ENCODE results near the gene COL4A6. TPM values are rescaled to one million over a fixed set of nuclear protein-coding genes. Genes with fewer than 3 reads are reported as not detected.

The COL4A6 gene
- total and polyA plus RNA-seq, 2 donors (not counting 3 experiments of a cell fraction or from before 2014, with no cell fraction given) = 0.49 to 0.62 TPM

DNA sequence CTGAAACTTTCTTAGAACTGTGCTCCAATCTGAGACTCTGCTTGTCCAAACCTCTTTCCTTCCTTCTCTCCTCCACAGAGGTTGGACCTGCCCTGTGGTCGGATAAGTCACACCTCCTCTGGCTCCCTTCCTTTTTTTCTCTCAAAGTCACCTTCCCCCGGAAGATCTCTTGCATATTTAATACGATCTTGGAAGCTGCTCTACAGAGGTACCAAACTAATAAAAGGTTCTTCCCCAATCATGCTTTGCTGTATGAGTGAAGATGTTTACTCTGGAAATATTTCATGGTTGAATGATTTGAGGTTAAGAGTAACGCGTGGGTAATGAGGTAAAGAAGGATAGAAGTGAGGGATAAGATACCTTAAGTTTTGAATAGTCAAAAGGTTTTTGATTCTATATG, 180.7 kb downstream of the COL4A6 start:
- no peaks in the 10 kb centered on the region for H3K36me3 ChIP-seq (ENCODE audit: control insufficient read depth in 2 of 2, extremely low read depth in 1 of 2, insufficient read depth in 2 of 2, low read length in 2 of 2)
- H3K9ac ChIP-seq (replicated peaks; ENCODE audit: extremely low read depth, insufficient read depth, low read length) = no peak overlapping the region
- H3K4me2 ChIP-seq (ENCODE audit: insufficient read depth, low read length) = no peak overlapping the region
- no peaks in the 10 kb centered on the region for H3K9me1 ChIP-seq (replicated peaks; ENCODE audit: control insufficient read depth, extremely low read depth, insufficient read depth, low read length)
- H3K27ac ChIP-seq (ENCODE audit: insufficient read depth, low read depth, low read length) = no peak overlapping the region
- BruUV-seq (replicated peaks) = no TSS peak
- ChIA-PET CTCF (no interaction called here), POLR2A (no interaction called here)
- no peaks in the 10 kb centered on the region for H3K4me1 ChIP-seq (ENCODE audit: control insufficient read depth, extremely low read depth, insufficient read depth, low read length)
- no peaks in the 10 kb centered on the region for H3K79me2 ChIP-seq (ENCODE audit: control insufficient read depth, insufficient read depth, low read length)
- no peaks in the 10 kb centered on the region for H3K27me3 ChIP-seq (ENCODE audit: control insufficient read depth in 2 of 2, insufficient read depth in 2 of 2, low read length in 2 of 2)
- intact Hi-C loops (cut with micrococcal nuclease) = no loop called here
- no peak overlapping the region for H2AFZ ChIP-seq (ENCODE audit: low read depth, low read length)
- H4K20me1 ChIP-seq (replicated peaks; ENCODE audit: control insufficient read depth, extremely low read depth, insufficient read depth, low read length) = no peaks in the 10 kb centered on the region
- DNase-seq (ENCODE audit: low read depth, low spot score) (no peak), FAIRE-seq (no peak)
- no peaks in the 10 kb centered on the region for H3K9me3 ChIP-seq (replicated peaks; ENCODE audit: control insufficient read depth, insufficient read depth, low read length)
- dilution Hi-C loops (cut with MboI; ENCODE audit: extremely low pct_ligation_motif_present, low sequenced_read_pairs) = no loop called here
- TF ChIP-seq EZH2 (IDR thresholded peaks at IDR 0.05; ENCODE audit: borderline replicate concordance, low read depth, low read length, severe bottlenecking) (no peak), POLR2AphosphoS5 (IDR thresholded peaks at IDR 0.05; ENCODE audit: insufficient read depth, low read depth, low read length) (no peak)
- H3K4me3 ChIP-seq (replicated peaks in 1 of 3; ENCODE audit: insufficient read depth in 1 of 3, low read depth in 1 of 3, low read length in 3 of 3) = no peak overlapping the region

DNA sequence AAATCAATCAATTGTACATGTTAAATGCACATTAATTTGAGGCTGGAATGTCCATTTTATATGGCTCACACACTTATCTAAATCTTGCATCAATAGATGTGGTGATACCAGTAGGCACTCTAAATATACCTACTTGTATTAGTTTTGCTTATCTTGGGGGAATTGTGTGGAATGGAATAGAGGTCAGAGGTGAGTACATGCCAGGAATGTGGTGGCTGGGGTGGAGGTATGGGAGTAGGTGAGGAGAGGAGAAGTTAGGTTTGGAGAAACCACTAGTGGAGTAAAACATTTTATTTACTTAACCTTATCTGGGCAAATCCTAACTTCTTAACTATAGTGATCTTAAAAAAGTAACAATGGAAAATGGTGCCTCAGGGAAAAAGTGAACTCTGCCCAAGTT, 183.6 kb downstream of the COL4A6 start:
- dilution Hi-C loops (cut with MboI; ENCODE audit: extremely low pct_ligation_motif_present, low sequenced_read_pairs) (no loop called here), intact Hi-C loops (cut with micrococcal nuclease) (no loop called here)
- no TSS peak for BruUV-seq (replicated peaks)
- Histone ChIP-seq H2AFZ (ENCODE audit: low read depth, low read length) (no peak overlapping the region), H3K79me2 (ENCODE audit: control insufficient read depth, insufficient read depth, low read length) (no peaks in the 10 kb centered on the region), H3K9ac (replicated peaks; ENCODE audit: extremely low read depth, insufficient read depth, low read length) (no peak overlapping the region), H3K4me2 (ENCODE audit: insufficient read depth, low read length) (no peak overlapping the region), H3K9me1 (replicated peaks; ENCODE audit: control insufficient read depth, extremely low read depth, insufficient read depth, low read length) (no peaks in the 10 kb centered on the region), H3K27me3 (ENCODE audit: control insufficient read depth in 2 of 2, insufficient read depth in 2 of 2, low read length in 2 of 2) (no peaks in the 10 kb centered on the region), H3K27ac (ENCODE audit: insufficient read depth, low read depth, low read length) (no peak overlapping the region), H3K4me1 (ENCODE audit: control insufficient read depth, extremely low read depth, insufficient read depth, low read length) (no peaks in the 10 kb centered on the region), H3K36me3 (ENCODE audit: control insufficient read depth in 2 of 2, extremely low read depth in 1 of 2, insufficient read depth in 2 of 2, low read length in 2 of 2) (no peaks in the 10 kb centered on the region), H3K9me3 (replicated peaks; ENCODE audit: control insufficient read depth, insufficient read depth, low read length) (no peaks in the 10 kb centered on the region), H3K4me3 (replicated peaks in 1 of 3; ENCODE audit: insufficient read depth in 1 of 3, low read depth in 1 of 3, low read length in 3 of 3) (no peak overlapping the region), H4K20me1 (replicated peaks; ENCODE audit: control insufficient read depth, extremely low read depth, insufficient read depth, low read length) (no peaks in the 10 kb centered on the region)
- ChIA-PET CTCF (no interaction called here), POLR2A (no interaction called here)
- TF ChIP-seq, protein P1, sequence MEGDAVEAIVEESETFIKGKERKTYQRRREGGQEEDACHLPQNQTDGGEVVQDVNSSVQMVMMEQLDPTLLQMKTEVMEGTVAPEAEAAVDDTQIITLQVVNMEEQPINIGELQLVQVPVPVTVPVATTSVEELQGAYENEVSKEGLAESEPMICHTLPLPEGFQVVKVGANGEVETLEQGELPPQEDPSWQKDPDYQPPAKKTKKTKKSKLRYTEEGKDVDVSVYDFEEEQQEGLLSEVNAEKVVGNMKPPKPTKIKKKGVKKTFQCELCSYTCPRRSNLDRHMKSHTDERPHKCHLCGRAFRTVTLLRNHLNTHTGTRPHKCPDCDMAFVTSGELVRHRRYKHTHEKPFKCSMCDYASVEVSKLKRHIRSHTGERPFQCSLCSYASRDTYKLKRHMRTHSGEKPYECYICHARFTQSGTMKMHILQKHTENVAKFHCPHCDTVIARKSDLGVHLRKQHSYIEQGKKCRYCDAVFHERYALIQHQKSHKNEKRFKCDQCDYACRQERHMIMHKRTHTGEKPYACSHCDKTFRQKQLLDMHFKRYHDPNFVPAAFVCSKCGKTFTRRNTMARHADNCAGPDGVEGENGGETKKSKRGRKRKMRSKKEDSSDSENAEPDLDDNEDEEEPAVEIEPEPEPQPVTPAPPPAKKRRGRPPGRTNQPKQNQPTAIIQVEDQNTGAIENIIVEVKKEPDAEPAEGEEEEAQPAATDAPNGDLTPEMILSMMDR (IDR thresholded peaks at IDR 0.05; ENCODE audit: extremely low read depth in 1 of 2, insufficient read depth in 1 of 2, low read depth in 1 of 2, low read length in 2 of 2) = no peak
- TF ChIP-seq MYC (IDR thresholded peaks at IDR 0.05; ENCODE audit: low read depth, low read length) = no peak
- TF ChIP-seq GATA2 (IDR thresholded peaks at IDR 0.05; ENCODE audit: insufficient read depth, insufficient read length, low read depth, low read length) = no peak
- no peak for TF ChIP-seq EZH2 (IDR thresholded peaks at IDR 0.05; ENCODE audit: borderline replicate concordance, low read depth, low read length, severe bottlenecking)
- no peak for TF ChIP-seq POLR2AphosphoS5 (IDR thresholded peaks at IDR 0.05; ENCODE audit: insufficient read depth, low read depth, low read length)
- TF ChIP-seq, protein P2, sequence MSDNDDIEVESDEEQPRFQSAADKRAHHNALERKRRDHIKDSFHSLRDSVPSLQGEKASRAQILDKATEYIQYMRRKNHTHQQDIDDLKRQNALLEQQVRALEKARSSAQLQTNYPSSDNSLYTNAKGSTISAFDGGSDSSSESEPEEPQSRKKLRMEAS (IDR thresholded peaks at IDR 0.05; ENCODE audit: insufficient read depth, insufficient read length) = no peak
- TF ChIP-seq FOS (IDR thresholded peaks at IDR 0.05; ENCODE audit: borderline replicate concordance, insufficient read depth, low read length) = no peak
- TF ChIP-seq POLR2A (IDR thresholded peaks at IDR 0.05; ENCODE audit: low read depth, low read length) = no peak
- no peak for TF ChIP-seq JUN (IDR thresholded peaks at IDR 0.05; ENCODE audit: borderline replicate concordance, insufficient read depth, insufficient read length, low read depth)
- DNase-seq (ENCODE audit: low read depth, low spot score) (no peak), FAIRE-seq (no peak)

Data from endothelial cell of umbilical vein (primary cell).